RWPE1 (cell line): ENCODE measurements around the gene DPYSL3.
A peak's percentile ranks its signal among the peaks of the same experiment; 100 is the strongest.

Source experiments
- CTCF ChIA-PET: fragments of 350-600 bp; sonication (Branson Sonifier 250); formaldehyde crosslinking; extraction: SDS; loops from one replicate; lab custom pipeline; 2021; lab: Yijun Ruan, JAX
- POLR2A ChIA-PET: fragments of 400-600 bp; formaldehyde crosslinking; extraction: SDS; loops from one replicate; lab custom pipeline; 2020; ENCODE audit warnings: antibody characterized with exemption; ENCODE audit not compliant: low non-redundant PET; lab: Yijun Ruan, JAX
- DNase-seq: peaks from one replicate; pipeline ENCODE4 v3.0.0; 2012; ENCODE audit warnings: low spot score
- H3K27ac ChIP-seq: fragments of 450-650 bp; 2 replicates; pipeline ENCODE4 v1.5.1; 2017
- TF ChIP-seq, protein P1 (sequence below): fragments of 450-650 bp; conservative IDR thresholded peaks from 2 replicates; pipeline ENCODE4 v1.5.1; 2017; ENCODE audit warnings: low read depth, mild to moderate bottlenecking

Gene DPYSL3

DNA sequence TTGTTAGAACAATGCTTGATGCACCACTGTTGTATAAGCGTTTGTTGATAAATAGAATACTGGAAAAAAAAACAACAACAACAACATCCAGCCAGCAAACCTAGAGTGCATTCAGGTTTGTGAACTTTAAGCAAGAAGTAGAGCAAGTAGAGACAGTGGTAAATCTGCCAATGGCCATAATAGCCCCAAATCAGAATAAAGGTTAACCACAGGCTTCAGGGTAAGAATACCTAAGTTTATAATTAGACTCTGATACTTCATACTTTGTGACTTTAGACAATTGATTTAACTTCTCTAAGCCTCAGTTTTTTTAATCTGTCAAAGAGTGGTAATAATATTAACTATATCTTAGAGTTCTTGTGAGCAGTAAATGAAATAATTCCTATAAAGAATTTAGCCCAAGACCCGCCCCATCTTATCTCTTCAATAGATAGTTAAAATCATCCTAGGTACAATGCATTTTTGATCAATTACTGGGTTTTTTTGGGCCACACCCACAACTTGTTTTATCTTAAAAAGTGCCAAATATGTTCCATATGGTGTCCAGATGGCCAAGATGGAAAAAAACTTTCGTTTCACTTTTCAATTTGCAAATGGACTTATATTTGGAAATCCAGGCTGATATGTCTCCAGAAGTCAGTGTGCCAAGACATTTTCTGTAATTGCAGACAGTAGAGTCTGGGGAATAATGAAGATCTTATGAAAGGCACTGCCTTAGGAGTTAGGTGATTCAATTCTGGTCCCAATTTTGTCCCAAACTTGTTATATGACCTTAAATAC is 24.5 kb upstream of the DPYSL3 start:
- ChIA-PET POLR2A (no interaction called here), CTCF (no interaction called here)
- TF ChIP-seq, protein P1, sequence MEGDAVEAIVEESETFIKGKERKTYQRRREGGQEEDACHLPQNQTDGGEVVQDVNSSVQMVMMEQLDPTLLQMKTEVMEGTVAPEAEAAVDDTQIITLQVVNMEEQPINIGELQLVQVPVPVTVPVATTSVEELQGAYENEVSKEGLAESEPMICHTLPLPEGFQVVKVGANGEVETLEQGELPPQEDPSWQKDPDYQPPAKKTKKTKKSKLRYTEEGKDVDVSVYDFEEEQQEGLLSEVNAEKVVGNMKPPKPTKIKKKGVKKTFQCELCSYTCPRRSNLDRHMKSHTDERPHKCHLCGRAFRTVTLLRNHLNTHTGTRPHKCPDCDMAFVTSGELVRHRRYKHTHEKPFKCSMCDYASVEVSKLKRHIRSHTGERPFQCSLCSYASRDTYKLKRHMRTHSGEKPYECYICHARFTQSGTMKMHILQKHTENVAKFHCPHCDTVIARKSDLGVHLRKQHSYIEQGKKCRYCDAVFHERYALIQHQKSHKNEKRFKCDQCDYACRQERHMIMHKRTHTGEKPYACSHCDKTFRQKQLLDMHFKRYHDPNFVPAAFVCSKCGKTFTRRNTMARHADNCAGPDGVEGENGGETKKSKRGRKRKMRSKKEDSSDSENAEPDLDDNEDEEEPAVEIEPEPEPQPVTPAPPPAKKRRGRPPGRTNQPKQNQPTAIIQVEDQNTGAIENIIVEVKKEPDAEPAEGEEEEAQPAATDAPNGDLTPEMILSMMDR, result no peak
- DNase-seq, result no peak
- peak overlapping the region; percentile 95 for H3K27ac ChIP-seq

DNA sequence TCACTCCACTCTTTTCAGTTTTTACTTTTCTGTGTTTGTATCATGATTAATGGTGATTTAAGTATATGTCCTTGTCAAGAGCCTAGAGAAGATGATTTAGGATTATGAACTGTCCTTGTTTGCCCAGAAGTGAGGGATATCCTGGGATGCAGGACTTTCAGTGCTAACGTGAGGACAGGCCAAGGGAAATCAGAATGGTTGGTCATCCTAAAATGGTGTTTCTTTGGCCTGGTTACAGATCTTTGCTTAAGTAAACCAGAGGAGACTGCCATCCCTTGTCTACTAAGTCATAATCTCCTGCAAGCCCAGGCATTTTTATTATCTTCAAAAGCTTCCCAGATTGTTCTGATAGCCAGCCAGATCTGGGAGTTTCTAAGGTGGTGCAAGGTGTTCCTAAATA is 22.3 kb upstream of the DPYSL3 start:
- POLR2A ChIA-PET, result no interaction called here
- TF ChIP-seq, protein P1, result no peak
- no peak overlapping the region for H3K27ac ChIP-seq
- CTCF ChIA-PET, result no interaction called here
- no peak for DNase-seq

DNA sequence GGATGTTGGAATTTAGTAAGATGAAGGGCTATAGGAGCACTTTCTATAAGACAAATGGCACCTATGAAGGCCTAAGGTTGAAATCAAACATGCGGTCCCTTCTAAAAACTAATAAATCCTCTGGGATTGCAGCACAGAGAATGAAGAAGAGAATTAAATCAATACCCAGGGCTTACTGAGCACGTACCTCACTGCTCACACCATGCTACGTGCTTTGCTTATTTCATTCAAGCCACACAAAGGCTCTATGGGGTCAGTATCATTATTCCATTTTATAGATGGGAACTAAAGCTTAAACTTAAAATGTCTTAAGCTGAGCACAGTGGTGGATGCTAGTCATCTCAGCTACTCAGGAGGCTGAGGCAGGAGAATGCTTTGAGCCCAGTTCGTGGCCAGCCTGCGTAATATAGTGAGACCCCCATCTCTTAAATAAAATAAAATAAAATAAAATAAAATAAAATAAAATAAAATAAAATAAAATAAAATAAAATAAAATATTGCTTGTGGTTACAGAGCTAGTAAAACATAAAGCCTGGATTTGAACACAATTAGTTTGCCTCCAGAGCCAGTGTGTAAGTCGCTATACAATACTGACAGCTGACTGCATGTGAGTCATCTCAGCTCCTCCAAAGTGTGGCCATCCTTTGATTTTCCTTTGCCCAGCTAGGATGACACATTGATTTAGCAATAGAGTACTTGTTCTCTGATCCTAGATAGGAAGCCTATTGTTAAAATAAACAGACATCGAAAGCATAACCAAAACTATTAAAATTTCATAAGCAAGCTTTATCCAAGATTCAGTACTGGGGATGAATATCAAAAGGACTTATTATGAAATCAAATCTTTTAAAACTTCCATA is 20.9 kb upstream of the DPYSL3 start:
- peak; percentile 91 for DNase-seq
- TF ChIP-seq, protein P1, result no peak
- CTCF ChIA-PET, result interaction anchor here (0.6 to 0.8 kb wide), 2 partner anchors 9 to 47 kb away, joined by 3 read pairs; no protein-coding TSS in a partner anchor
- no peak overlapping the region for H3K27ac ChIP-seq
- POLR2A ChIA-PET, result no interaction called here

DNA sequence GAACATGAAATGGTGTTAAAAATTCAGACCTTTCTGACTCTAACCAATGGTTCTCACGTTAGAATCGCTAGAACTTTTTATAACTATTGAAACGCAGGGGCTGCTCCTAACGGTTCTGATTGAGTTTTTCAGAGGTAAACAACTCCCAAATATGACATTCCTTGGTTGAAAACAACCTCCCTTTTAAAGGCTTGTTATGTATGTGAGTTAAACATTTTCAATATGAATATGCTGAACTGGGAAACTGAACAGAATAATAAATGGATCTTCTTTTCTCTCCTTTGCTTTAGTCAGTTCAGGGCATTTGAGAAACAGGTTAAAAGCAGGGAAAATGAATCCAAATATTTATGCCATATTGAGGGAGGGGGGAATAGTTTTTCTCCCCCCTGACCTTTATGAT is 13.2 kb upstream of the DPYSL3 start:
- CTCF ChIA-PET, result no interaction called here

DNA sequence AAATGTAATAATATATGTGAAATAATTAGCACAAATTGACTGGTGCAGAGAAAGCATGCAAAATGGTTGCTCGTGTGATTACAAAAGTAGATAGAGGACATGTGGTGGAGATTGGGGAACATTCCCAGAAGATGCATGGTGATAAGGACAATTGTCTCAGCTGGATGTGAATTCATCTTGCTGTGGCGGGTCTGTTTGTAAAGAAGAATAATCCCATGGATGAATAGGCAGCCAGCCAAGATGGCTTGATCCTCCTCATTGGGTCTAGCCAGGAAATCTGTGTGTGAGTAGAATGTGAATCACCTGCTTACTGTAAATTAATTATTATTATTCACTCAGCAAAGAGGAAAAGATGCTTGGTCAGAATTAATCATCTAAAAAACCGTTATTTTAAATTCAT is 12.6 kb upstream of the DPYSL3 start:
- TF ChIP-seq, protein P1, result no peak
- no peak overlapping the region for H3K27ac ChIP-seq
- POLR2A ChIA-PET, result no interaction called here
- CTCF ChIA-PET, result no interaction called here
- DNase-seq, result peak; percentile 37

More for the DNA sequence above, 13.2 kb upstream of the DPYSL3 start:
- no peak overlapping the region for H3K27ac ChIP-seq
- DNase-seq, result no peak
- POLR2A ChIA-PET, result no interaction called here
- TF ChIP-seq, protein P1, result no peak

DNA sequence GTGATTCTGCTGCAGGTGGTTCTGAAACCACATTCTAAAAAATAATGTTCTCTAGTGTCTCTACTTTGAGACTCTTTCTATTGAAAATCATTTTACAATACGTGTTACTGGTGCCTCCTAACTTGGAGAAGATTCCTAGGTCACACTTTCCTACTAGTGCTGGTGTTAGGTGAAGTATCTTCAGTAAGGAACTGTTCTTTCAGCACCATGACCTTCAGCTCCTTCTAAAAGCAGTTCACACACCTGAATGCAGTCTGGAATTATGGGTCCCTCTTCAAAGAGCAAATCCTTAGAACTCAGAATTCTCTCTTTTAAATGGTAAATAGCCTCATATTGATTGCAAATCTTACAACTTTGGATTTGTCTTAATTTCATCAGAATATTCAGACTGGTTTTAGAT is 10.6 kb upstream of the DPYSL3 start:
- POLR2A ChIA-PET, result no interaction called here
- TF ChIP-seq, protein P1, result no peak
- DNase-seq, result no peak

More for the DNA sequence above, 10.6 kb upstream of the DPYSL3 start:
- CTCF ChIA-PET, result no interaction called here
- H3K27ac ChIP-seq, result no peak overlapping the region
